ENCODE results near the gene AP2M1. TPM values are rescaled to one million over a fixed set of nuclear protein-coding genes. Genes with fewer than 3 reads are reported as not detected.

AP2M1 gene
- total and polyA plus RNA-seq, 2 of the 13 experiments (the other 11 are each of a cell fraction or from before 2014, with no cell fraction given): 126 to 146 TPM

- Histone ChIP-seq H3K9ac (ENCODE audit: insufficient read depth, low read depth, low read length) (no peak overlapping the region), H3K79me2 (ENCODE audit: insufficient read depth, low read length) (no peaks in the 10 kb centered on the region), H3K27ac (ENCODE audit: extremely low read length, insufficient read depth, low read length) (no peak overlapping the region), H2AFZ (ENCODE audit: low read length) (no peak overlapping the region), H3K9me3 (ENCODE audit: low read length) (no peaks in the 10 kb centered on the region), H3K4me1 (ENCODE audit: insufficient read depth, low read length) (peaks cover 7% of the 10 kb centered on the region), H3K4me3 (replicated peaks in 1 of 3; ENCODE audit: insufficient read depth in 1 of 3, low read depth in 2 of 3, low read length in 3 of 3) (no peak overlapping the region), H3K36me3 (replicated peaks in 1 of 2; ENCODE audit: control insufficient read depth in 1 of 2, insufficient read depth in 2 of 2, low read length in 2 of 2) (peaks cover 26 to 62% of the 10 kb centered on the region in 2 experiments), H3K4me2 (ENCODE audit: low read depth, low read length) (no peak overlapping the region), H4K20me1 (ENCODE audit: insufficient read depth, low read length) (no peaks in the 10 kb centered on the region), H3K27me3 (ENCODE audit: control insufficient read depth in 1 of 2, insufficient read depth in 2 of 2, low read length in 2 of 2) (no peaks in the 10 kb centered on the region)
- intact Hi-C loops (cut with micrococcal nuclease; ENCODE audit: unreplicated experiment): no loop called here
- CTCF ChIA-PET (ENCODE audit: low intra/inter-chr PET ratio, low total read pairs): no interaction called here
- POLR2A ChIA-PET: interaction anchor here (1.2 kb wide), 1 partner anchor 98 kb away, joined by 3 read pairs; no protein-coding TSS in a partner anchor
- ATAC-seq (no peak), FAIRE-seq (no peak), DNase-seq (ENCODE audit: low spot score) (no peak)
- in situ Hi-C loops (cut with HindIII; ENCODE audit: extremely low pct_ligation_motif_present, low pct_unique_long_range_greater_than_20kb): loop anchor here (25.0 kb wide), 1 partner anchor 256 kb away; the partner anchor contains the start of gene PARL
- no TSS peak for BruUV-seq (replicated peaks)
- WGBS (ENCODE audit: low lambda C conversion rate): 97% methylated on average over 3 of the region's 3 CpGs
- TF ChIP-seq JUNB (CRISPR knock-in tag; IDR thresholded peaks at IDR 0.05; ENCODE audit: borderline replicate concordance): no peak
- no peak for TF ChIP-seq ETS1 (CRISPR knock-in tag; IDR thresholded peaks at IDR 0.05)
- TF ChIP-seq, protein P1, sequence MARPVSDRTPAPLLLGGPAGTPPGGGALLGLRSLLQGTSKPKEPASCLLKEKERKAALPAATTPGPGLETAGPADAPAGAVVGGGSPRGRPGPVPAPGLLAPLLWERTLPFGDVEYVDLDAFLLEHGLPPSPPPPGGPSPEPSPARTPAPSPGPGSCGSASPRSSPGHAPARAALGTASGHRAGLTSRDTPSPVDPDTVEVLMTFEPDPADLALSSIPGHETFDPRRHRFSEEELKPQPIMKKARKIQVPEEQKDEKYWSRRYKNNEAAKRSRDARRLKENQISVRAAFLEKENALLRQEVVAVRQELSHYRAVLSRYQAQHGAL (CRISPR knock-in tag; IDR thresholded peaks at IDR 0.05; ENCODE audit: not compliant biosample characterization): no peak
- TF ChIP-seq ZNF780A (CRISPR knock-in tag; IDR thresholded peaks at IDR 0.05): no peak
- TF ChIP-seq NFIC (IDR thresholded peaks at IDR 0.05; ENCODE audit: low read length): no peak
- TF ChIP-seq POGK (CRISPR knock-in tag; conservative IDR thresholded peaks at IDR 0.05): no peak
- no peak for TF ChIP-seq MLXIP (CRISPR knock-in tag; IDR thresholded peaks at IDR 0.05; ENCODE audit: borderline replicate concordance)
- TF ChIP-seq NKX3-1 (CRISPR knock-in tag; IDR thresholded peaks at IDR 0.05): no peak
- no peak for TF ChIP-seq RXRB (CRISPR knock-in tag; IDR thresholded peaks at IDR 0.05; ENCODE audit: borderline replicate concordance)
- no peak for TF ChIP-seq CHD2 (IDR thresholded peaks at IDR 0.05; ENCODE audit: low read depth, low read length)
- no peak for TF ChIP-seq FOXA1 (IDR thresholded peaks at IDR 0.05)
- no peak for TF ChIP-seq FOXA1 (CRISPR knock-in tag; IDR thresholded peaks at IDR 0.05)
- TF ChIP-seq ZNF556 (CRISPR knock-in tag; IDR thresholded peaks at IDR 0.05; ENCODE audit: borderline replicate concordance): no peak
- no peak for TF ChIP-seq BRD4 (CRISPR knock-in tag; IDR thresholded peaks at IDR 0.05)
- no peak for TF ChIP-seq ATF4 (CRISPR knock-in tag; IDR thresholded peaks at IDR 0.05)
- no peak for TF ChIP-seq CBX1 (IDR thresholded peaks at IDR 0.05; ENCODE audit: low read depth)
- no peak for TF ChIP-seq BHLHE40 (IDR thresholded peaks at IDR 0.05; ENCODE audit: low read length)
- no peak for TF ChIP-seq ZNF207 (IDR thresholded peaks at IDR 0.05; ENCODE audit: borderline replicate concordance)
- TF ChIP-seq ZMYM2 (CRISPR knock-in tag; IDR thresholded peaks at IDR 0.05): no peak
Observed at GRCh38 chr3:184143327-184143726, 31.3 kb upstream of the AP2M1 start.
